Kidney glomerular epithelial cell (primary cell): Measurements from ENCODE around the gene SMARCA5.
A peak's percentile ranks its signal among the peaks of the same experiment; 100 is the strongest.

Experiments used
- DNase-seq: peaks from one replicate; lab custom pipeline; 2025; lab: John Stamatoyannopoulos, UW

The SMARCA5 gene

GRCh38 chr4:143538979-143539669, 25.6 kb downstream of the SMARCA5 start:
- no peak for DNase-seq

- DNase-seq = no peak
Measured at GRCh38 chr4:143539670-143540023, 26.1 kb downstream of the SMARCA5 start.

- DNase-seq = no peak
Measured at GRCh38 chr4:143549928-143550327, 36.4 kb downstream of the SMARCA5 start.

GRCh38 chr4:143554728-143555597, 41.5 kb downstream of the SMARCA5 start:
- no peak for DNase-seq

GRCh38 chr4:143555676-143556075, 42.2 kb downstream of the SMARCA5 start:
- no peak for DNase-seq

GRCh38 chr4:143558286-143558685, 44.8 kb downstream of the SMARCA5 start:
- DNase-seq = no peak

- peak; percentile 75 for DNase-seq
Measured at GRCh38 chr4:143558823-143559756, 45.6 kb downstream of the SMARCA5 start.

GRCh38 chr4:143559757-143560147, 46.2 kb downstream of the SMARCA5 start:
- no peak for DNase-seq

- DNase-seq = no peak
Measured at GRCh38 chr4:143564472-143564871, 51.0 kb downstream of the SMARCA5 start.

- no peak for DNase-seq
Measured at GRCh38 chr4:143575331-143575730, 61.8 kb downstream of the SMARCA5 start.

GRCh38 chr4:143581331-143581946, 67.9 kb downstream of the SMARCA5 start:
- no peak for DNase-seq

- DNase-seq = no peak
Measured at GRCh38 chr4:143585548-143585947, 72.0 kb downstream of the SMARCA5 start.

GRCh38 chr4:143586080-143586479, 72.6 kb downstream of the SMARCA5 start:
- DNase-seq = no peak

GRCh38 chr4:143587703-143588102, 74.2 kb downstream of the SMARCA5 start:
- DNase-seq = no peak

GRCh38 chr4:143597276-143597675, 83.8 kb downstream of the SMARCA5 start:
- no peak for DNase-seq

GRCh38 chr4:143598816-143599215, 85.3 kb downstream of the SMARCA5 start:
- DNase-seq = no peak

GRCh38 chr4:143599827-143600226, 86.3 kb downstream of the SMARCA5 start:
- no peak for DNase-seq

- no peak for DNase-seq
Measured at GRCh38 chr4:143606480-143606879, 93.0 kb downstream of the SMARCA5 start.
